Measurements from ENCODE around the gene ARHGAP18.

Gene ARHGAP18

GRCh38 chr6:129709196-129709768 is 695 bp downstream of the ARHGAP18 start:
- H3K4me3 ChIP-seq (ENCODE audit: low read length), result peak overlapping the region; percentile 63
- no peak for TF ChIP-seq CTCF (IDR thresholded peaks at IDR 0.05; ENCODE audit: insufficient read depth, low read depth, low read length, missing control alignments)
- no peak for DNase-seq (ENCODE audit: low read depth)

- no peak for DNase-seq (ENCODE audit: low read depth)
- peak overlapping the region; percentile 63 for H3K4me3 ChIP-seq (ENCODE audit: low read length)
- TF ChIP-seq CTCF (IDR thresholded peaks at IDR 0.05; ENCODE audit: insufficient read depth, low read depth, low read length, missing control alignments), result no peak
Measured at GRCh38 chr6:129708496-129709195, 1.3 kb downstream of the ARHGAP18 start.

- H3K4me3 ChIP-seq (ENCODE audit: low read length), result no peak overlapping the region
- no peak for DNase-seq (ENCODE audit: low read depth)
- no peak for TF ChIP-seq CTCF (IDR thresholded peaks at IDR 0.05; ENCODE audit: insufficient read depth, low read depth, low read length, missing control alignments)
Measured at GRCh38 chr6:129707882-129708495, 2.0 kb downstream of the ARHGAP18 start.

- no peak overlapping the region for H3K4me3 ChIP-seq (ENCODE audit: low read length)
- TF ChIP-seq CTCF (IDR thresholded peaks at IDR 0.05; ENCODE audit: insufficient read depth, low read depth, low read length, missing control alignments), result no peak
- no peak for DNase-seq (ENCODE audit: low read depth)
Measured at GRCh38 chr6:129707028-129707427, 2.9 kb downstream of the ARHGAP18 start.

- TF ChIP-seq CTCF (IDR thresholded peaks at IDR 0.05; ENCODE audit: insufficient read depth, low read depth, low read length, missing control alignments), result no peak
- no peak for DNase-seq (ENCODE audit: low read depth)
- no peak overlapping the region for H3K4me3 ChIP-seq (ENCODE audit: low read length)
Measured at GRCh38 chr6:129705212-129705611, 4.8 kb downstream of the ARHGAP18 start.

- no peak overlapping the region for H3K4me3 ChIP-seq (ENCODE audit: low read length)
- DNase-seq (ENCODE audit: low read depth), result no peak
- no peak for TF ChIP-seq CTCF (IDR thresholded peaks at IDR 0.05; ENCODE audit: insufficient read depth, low read depth, low read length, missing control alignments)
Measured at GRCh38 chr6:129704708-129705107, 5.3 kb downstream of the ARHGAP18 start.

Data from epithelial cell of esophagus (primary cell).